C4-2B (cell line): ENCODE results near the gene SCAMP4.

Experiments used
- CTCF ChIP-seq: fragments of 450-650 bp; conservative IDR thresholded peaks from 2 replicates; pipeline ENCODE4 v1.5.1; 2017; ENCODE audit warnings: mild to moderate bottlenecking
- ZFX ChIP-seq: fragments of 450-650 bp; IDR thresholded peaks from 2 replicates; pipeline ENCODE4 v1.6.1; 2017

DNA sequence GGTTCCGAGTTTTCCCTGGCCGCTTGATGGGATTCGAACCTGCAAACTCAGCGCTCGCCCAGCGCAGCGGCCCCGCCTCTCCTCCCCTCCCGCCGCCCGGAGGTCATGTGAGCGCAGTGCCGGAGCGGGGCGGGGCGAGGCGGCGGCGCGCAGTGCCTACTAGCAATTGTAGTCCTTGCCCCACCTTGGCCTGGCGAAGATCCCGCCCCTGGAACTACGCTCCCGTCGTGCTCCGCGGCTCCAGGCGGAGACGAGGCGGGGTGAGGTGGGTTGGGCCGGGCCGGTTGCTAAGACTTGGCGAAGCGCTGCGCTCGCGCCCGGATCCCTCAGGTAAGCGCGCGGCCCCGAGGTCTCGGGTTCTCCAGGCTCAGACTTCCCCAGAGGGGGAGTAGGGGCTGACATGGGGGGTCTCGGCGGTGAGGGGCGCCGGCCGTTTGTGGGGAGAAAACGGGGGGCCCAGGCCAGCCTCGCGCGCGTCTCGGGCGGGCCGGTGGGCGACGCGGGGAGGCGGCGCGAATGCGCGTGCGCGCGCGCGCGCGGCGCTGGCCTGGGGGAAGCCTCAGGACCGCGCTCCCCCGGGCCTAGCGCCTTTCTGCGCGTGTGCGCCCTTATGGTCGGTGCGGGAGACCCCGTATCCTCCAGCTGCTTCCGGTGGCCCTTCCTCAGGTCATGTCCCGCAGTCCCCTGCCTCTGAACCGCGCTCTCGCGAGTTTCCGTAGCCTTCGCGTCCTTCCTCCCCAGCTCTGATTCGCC lies at the start of gene SCAMP4, which contains the start of gene ADAT3:
- no peak for TF ChIP-seq CTCF
- TF ChIP-seq ZFX, result no peak; the same call in 1 of the 2 replicates
